ENCODE measurements around the gene CXCR6. TPM values are rescaled to one million over a fixed set of nuclear protein-coding genes. Genes with fewer than 3 reads are reported as not detected.

The CXCR6 gene
- total and polyA plus RNA-seq, 2 donors (not counting 1 experiment from before 2014, with no cell fraction given), result not detected

- Histone ChIP-seq H3K4me1 (ENCODE audit: control insufficient read depth, extremely low read depth, insufficient read depth, low read length) (peaks cover 24% of the 10 kb centered on the region), H4K20me1 (ENCODE audit: control insufficient read depth, extremely low read depth, insufficient read depth, low read length) (no peaks in the 10 kb centered on the region), H3K4me3 (replicated peaks in 1 of 4; ENCODE audit: control extremely low read depth in 1 of 4, insufficient read depth in 1 of 4, low read depth in 3 of 4, low read length in 4 of 4) (no peak overlapping the region), H3K9me3 (ENCODE audit: control insufficient read depth, insufficient read depth, low read depth, low read length) (no peaks in the 10 kb centered on the region), H3K27ac (ENCODE audit: insufficient read depth, low read length) (no peak overlapping the region), H3K9ac (ENCODE audit: insufficient read depth, low read length) (no peak overlapping the region), H2AFZ (ENCODE audit: low read length) (no peak overlapping the region), H3K27me3 (ENCODE audit: control insufficient read depth, insufficient read depth, low read length) (no peaks in the 10 kb centered on the region), H3K36me3 (ENCODE audit: control insufficient read depth, insufficient read depth, low read length) (peaks cover 10% of the 10 kb centered on the region), H3K79me2 (ENCODE audit: control insufficient read depth, insufficient read depth, low read length) (peaks cover 3% of the 10 kb centered on the region), H3K4me2 (ENCODE audit: extremely low read depth, insufficient read depth, low read length) (peak overlapping the region; percentile 25)
- DNase-seq (ENCODE audit: low read depth in 2 of 2), result peak; percentile 26 to 29
- no peak for TF ChIP-seq EZH2 (IDR thresholded peaks at IDR 0.05; ENCODE audit: low read length, missing control alignments)
- TF ChIP-seq CTCF (conservative IDR thresholded peaks at IDR 0.05 in 1 of 2, IDR thresholded peaks at IDR 0.05 in 1 of 2; ENCODE audit: low read depth in 1 of 2, low read length in 2 of 2), result no peak
Measured at GRCh38 chr3:45980819-45981218, 37.6 kb downstream of the CXCR6 start.

GRCh38 chr3:45981346-45982074 is 38.2 kb downstream of the CXCR6 start:
- Histone ChIP-seq H3K36me3 (ENCODE audit: control insufficient read depth, insufficient read depth, low read length) (peaks cover 10% of the 10 kb centered on the region), H3K27ac (ENCODE audit: insufficient read depth, low read length) (no peak overlapping the region), H3K9me3 (ENCODE audit: control insufficient read depth, insufficient read depth, low read depth, low read length) (no peaks in the 10 kb centered on the region), H3K4me2 (ENCODE audit: extremely low read depth, insufficient read depth, low read length) (peak overlapping the region; percentile 38), H3K4me3 (replicated peaks in 1 of 4; ENCODE audit: control extremely low read depth in 1 of 4, insufficient read depth in 1 of 4, low read depth in 3 of 4, low read length in 4 of 4) (no peak overlapping the region), H2AFZ (ENCODE audit: low read length) (no peak overlapping the region), H3K27me3 (ENCODE audit: control insufficient read depth, insufficient read depth, low read length) (no peaks in the 10 kb centered on the region), H4K20me1 (ENCODE audit: control insufficient read depth, extremely low read depth, insufficient read depth, low read length) (no peaks in the 10 kb centered on the region), H3K79me2 (ENCODE audit: control insufficient read depth, insufficient read depth, low read length) (peaks cover 3% of the 10 kb centered on the region), H3K9ac (ENCODE audit: insufficient read depth, low read length) (no peak overlapping the region), H3K4me1 (ENCODE audit: control insufficient read depth, extremely low read depth, insufficient read depth, low read length) (peaks cover 30% of the 10 kb centered on the region)
- peak; percentile 25 to 68 for DNase-seq (ENCODE audit: low read depth in 2 of 2)
- TF ChIP-seq CTCF (conservative IDR thresholded peaks at IDR 0.05 in 1 of 2, IDR thresholded peaks at IDR 0.05 in 1 of 2; ENCODE audit: low read depth in 1 of 2, low read length in 2 of 2), result no peak
- no peak for TF ChIP-seq EZH2 (IDR thresholded peaks at IDR 0.05; ENCODE audit: low read length, missing control alignments)

DNA sequence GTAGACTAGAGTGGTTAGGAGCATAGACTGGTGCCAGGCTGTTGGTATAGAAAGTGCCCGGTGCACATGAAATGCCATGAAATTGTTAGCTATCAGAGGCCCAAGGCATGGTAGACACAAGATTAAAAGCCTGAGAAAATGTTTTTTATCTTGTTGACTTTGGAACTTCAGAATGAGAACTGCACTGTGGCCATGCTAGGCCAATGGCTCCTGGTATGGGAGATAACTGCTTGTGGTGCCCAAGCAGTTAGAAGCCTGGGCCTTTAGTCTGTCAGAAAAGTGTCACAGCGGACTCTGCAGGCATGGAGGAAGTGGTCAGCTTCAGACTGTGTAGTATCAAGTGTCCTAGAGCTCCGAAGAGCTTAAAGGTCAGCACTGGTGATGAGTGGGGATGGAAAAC is 40.5 kb downstream of the CXCR6 start:
- TF ChIP-seq EZH2 (IDR thresholded peaks at IDR 0.05; ENCODE audit: low read length, missing control alignments), result no peak
- TF ChIP-seq CTCF (conservative IDR thresholded peaks at IDR 0.05 in 1 of 2, IDR thresholded peaks at IDR 0.05 in 1 of 2; ENCODE audit: low read depth in 1 of 2, low read length in 2 of 2), result no peak
- H3K9ac ChIP-seq (ENCODE audit: insufficient read depth, low read length), result no peak overlapping the region
- H3K4me1 ChIP-seq (ENCODE audit: control insufficient read depth, extremely low read depth, insufficient read depth, low read length), result peaks cover 50% of the 10 kb centered on the region
- no peak overlapping the region for H3K4me3 ChIP-seq (replicated peaks in 1 of 4; ENCODE audit: control extremely low read depth in 1 of 4, insufficient read depth in 1 of 4, low read depth in 3 of 4, low read length in 4 of 4)
- H3K27me3 ChIP-seq (ENCODE audit: control insufficient read depth, insufficient read depth, low read length), result no peaks in the 10 kb centered on the region
- DNase-seq (ENCODE audit: low read depth in 2 of 2), result no peak
- no peaks in the 10 kb centered on the region for H4K20me1 ChIP-seq (ENCODE audit: control insufficient read depth, extremely low read depth, insufficient read depth, low read length)
- H3K9me3 ChIP-seq (ENCODE audit: control insufficient read depth, insufficient read depth, low read depth, low read length), result no peaks in the 10 kb centered on the region
- no peak overlapping the region for H3K27ac ChIP-seq (ENCODE audit: insufficient read depth, low read length)
- H3K79me2 ChIP-seq (ENCODE audit: control insufficient read depth, insufficient read depth, low read length), result peaks cover 14% of the 10 kb centered on the region
- H3K36me3 ChIP-seq (ENCODE audit: control insufficient read depth, insufficient read depth, low read length), result peaks cover 7% of the 10 kb centered on the region
- no peak overlapping the region for H2AFZ ChIP-seq (ENCODE audit: low read length)
- H3K4me2 ChIP-seq (ENCODE audit: extremely low read depth, insufficient read depth, low read length), result no peak overlapping the region
